Small intestine (tissue), 7 donors: Measurements from ENCODE around the gene TIAL1. TPM values are rescaled to one million over a fixed set of nuclear protein-coding genes. Genes with fewer than 3 reads are reported as not detected.
"Not testable (repeated sequence)": the region's sequence is repeated elsewhere in the genome, so short reads cannot be mapped to it uniquely, and the experiment has no call there.

Experiments used
- DNase-seq, 2 donors: peaks; one replicate each; pipeline versions ENCODE4 v3.0.0 to v3.0.0-alpha.2; 2013
- FAIRE-seq: peaks from 2 replicates; lab custom pipeline; 2012; peaks lifted over from hg19 to GRCh38; lab: Jason Lieb, UNC
- H3K27ac ChIP-seq, 3 donors: one replicate each; pipeline ENCODE4 v1.5.1; 2013; ENCODE audit warnings: low read length in 2 of 3, mild to moderate bottlenecking in 2 of 3, control low read depth in 1 of 3, inconsistent platforms in 1 of 3, low read depth in 1 of 3, moderate library complexity in 1 of 3
- H3K27me3 ChIP-seq, 3 donors: one replicate each; pipeline ENCODE4 v1.6.1; 2013; ENCODE audit warnings: low read length in 3 of 3, inconsistent platforms in 1 of 3; ENCODE audit not compliant: control insufficient read depth in 3 of 3, insufficient read depth in 3 of 3
- H3K36me3 ChIP-seq, 3 donors: one replicate each; pipeline ENCODE4 v1.6.1; 2013; ENCODE audit warnings: low read length in 3 of 3, inconsistent platforms in 1 of 3, low read depth in 1 of 3, mild to moderate bottlenecking in 1 of 3, moderate library complexity in 1 of 3; ENCODE audit not compliant: control insufficient read depth in 3 of 3, insufficient read depth in 2 of 3
- H3K4me1 ChIP-seq, 3 donors: one replicate each; pipeline ENCODE4 v1.6.1; 2013; ENCODE audit warnings: low read length in 2 of 3, inconsistent platforms in 1 of 3, low read depth in 1 of 3, mild to moderate bottlenecking in 1 of 3, moderate library complexity in 1 of 3; ENCODE audit not compliant: control insufficient read depth in 3 of 3, insufficient read depth in 2 of 3
- H3K4me3 ChIP-seq, 3 donors: one replicate each; pipeline ENCODE4 v1.5.1; 2013; ENCODE audit warnings: low read length in 3 of 3, control low read depth in 1 of 3, inconsistent platforms in 1 of 3, low read depth in 1 of 3, mild to moderate bottlenecking in 1 of 3, moderate library complexity in 1 of 3
- H3K9me3 ChIP-seq, 2 donors: one replicate each; pipeline ENCODE4 v1.6.1; 2013; ENCODE audit warnings: low read depth in 1 of 2, low read length in 1 of 2; ENCODE audit not compliant: control insufficient read depth in 2 of 2, insufficient read depth in 1 of 2
- WGBS, 3 donors: extraction: QIAGEN DNeasy Blood & Tissue Kit; methylation state at CpG; one replicate each; pipeline ENCODE4 v1.1.7; 2013; 5-methylcytosine and 5-hydroxymethylcytosine counted together
- polyA plus RNA-seq, 4 donors: library from polyadenylated mRNA; stranded (reverse) in 3 of 4; unstranded in 1 of 4; fragments of 200-250 nt in 3 of 4; fragments of 120-200 nt in 1 of 4; gene quantifications; one replicate each; pipeline versions ENCODE4 v1.2.1 to v1.2.3, GENCODE V29; 2013
- donor health status: healthy with polysubstance abuse.
- donor health status: control.
- donor health status: control.
- donor health status: Bipolar disorder and iron deficiency.
- donor health status: healthy.

The TIAL1 gene
- polyA plus RNA-seq, 4 donors, result 43.8 to 109 (median 50.9) TPM

DNA sequence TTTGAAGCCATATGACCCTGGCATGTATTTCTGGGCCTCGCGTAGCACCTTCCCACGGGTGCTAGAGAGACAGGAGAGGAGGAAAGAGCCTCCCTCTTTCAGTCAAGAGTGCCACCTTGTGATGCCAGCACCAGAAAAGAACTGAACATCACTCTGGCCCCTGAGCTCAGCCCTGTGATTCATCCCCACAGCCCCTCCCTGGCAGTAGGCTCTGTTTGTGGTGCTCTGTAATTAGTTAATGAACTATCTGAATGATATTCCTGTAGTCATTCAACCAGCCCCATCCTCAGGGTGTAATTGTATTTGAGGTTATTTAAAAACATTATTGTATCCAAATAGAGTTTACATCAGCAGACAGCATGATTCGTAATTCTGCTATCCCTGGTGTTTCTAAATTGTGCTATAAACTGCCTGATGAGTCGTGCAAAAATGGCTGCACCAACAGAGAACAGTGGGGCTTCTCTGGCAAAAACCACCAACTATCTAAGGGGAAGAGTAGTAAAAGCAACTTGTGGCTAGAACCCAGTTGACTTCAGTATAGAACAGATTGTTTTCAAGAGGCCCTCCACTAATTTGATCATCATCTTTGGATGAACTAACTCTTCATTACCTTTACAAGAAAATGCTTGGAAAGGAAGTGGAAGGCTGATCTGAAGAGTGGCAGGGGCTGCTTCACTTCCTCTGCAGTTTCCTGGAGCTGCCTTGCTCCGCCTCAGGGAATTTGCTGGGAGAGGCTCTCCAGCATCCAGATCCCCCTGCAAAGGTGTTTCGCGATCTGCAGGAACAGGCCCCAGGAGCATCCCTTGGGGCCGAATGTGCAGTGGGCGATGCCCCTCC lies 23.7 kb upstream of the TIAL1 start:
- Histone ChIP-seq H3K4me3 (no peak overlapping the region), H3K4me1 (no peaks in the 10 kb centered on the region), H3K27ac (no peak overlapping the region), H3K9me3 (no peaks in the 10 kb centered on the region), H3K36me3 (no peaks in the 10 kb centered on the region), H3K27me3 (no peaks in the 10 kb centered on the region)
- 77 to 85% (median 84%) methylated on average over 10 of the region's 10 CpGs for WGBS, 3 donors
- DNase-seq (no peak), FAIRE-seq (no peak)

DNA sequence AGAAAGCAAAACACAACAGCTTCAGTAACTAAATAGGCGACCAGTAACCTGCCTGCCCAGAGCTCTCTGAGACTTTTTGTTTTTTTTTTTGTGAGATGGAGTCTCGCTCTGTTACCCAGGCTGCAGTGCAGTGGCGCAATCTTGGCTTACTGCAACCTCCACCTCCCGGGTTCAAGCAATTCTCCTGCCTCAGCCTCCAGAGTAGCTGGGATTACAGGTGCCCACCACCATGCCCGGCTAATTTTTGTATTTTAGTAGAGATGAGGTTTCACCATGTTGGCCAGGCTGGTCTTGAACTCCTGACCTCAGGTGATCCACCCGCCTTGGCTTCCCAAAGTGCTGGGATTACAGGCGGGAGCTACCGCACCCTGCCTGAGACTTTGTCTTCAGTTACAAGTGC lies 23.0 kb upstream of the TIAL1 start:
- H3K36me3 ChIP-seq, FAIRE-seq, H3K4me1 ChIP-seq, H3K9me3 ChIP-seq, H3K27ac ChIP-seq, DNase-seq, H3K27me3 ChIP-seq, H3K4me3 ChIP-seq: not testable (repeated sequence)
- 92 to 97% (median 95%) methylated on average over 8 of the region's 8 CpGs for WGBS, 3 donors

DNA sequence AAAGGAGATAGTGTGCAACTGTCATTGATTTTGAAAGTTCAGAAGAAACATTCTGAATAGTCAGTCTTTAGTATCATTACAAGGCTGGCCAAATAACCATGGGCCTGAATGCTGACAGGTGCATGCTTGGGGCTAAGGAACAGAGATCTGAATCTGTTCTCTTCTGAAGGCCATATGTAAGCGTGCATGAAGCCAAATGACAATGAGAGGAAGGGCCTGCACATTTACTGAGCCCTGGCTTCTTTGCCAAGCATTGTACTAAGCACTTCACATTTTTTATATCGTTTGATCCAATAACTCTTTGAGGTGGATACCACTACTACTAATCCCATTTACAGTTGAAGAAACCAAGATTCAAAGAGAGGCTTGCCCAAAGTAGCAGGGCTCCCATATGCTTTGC lies 22.5 kb upstream of the TIAL1 start:
- H3K4me3 ChIP-seq, result no peak overlapping the region
- FAIRE-seq, result no peak

DNA sequence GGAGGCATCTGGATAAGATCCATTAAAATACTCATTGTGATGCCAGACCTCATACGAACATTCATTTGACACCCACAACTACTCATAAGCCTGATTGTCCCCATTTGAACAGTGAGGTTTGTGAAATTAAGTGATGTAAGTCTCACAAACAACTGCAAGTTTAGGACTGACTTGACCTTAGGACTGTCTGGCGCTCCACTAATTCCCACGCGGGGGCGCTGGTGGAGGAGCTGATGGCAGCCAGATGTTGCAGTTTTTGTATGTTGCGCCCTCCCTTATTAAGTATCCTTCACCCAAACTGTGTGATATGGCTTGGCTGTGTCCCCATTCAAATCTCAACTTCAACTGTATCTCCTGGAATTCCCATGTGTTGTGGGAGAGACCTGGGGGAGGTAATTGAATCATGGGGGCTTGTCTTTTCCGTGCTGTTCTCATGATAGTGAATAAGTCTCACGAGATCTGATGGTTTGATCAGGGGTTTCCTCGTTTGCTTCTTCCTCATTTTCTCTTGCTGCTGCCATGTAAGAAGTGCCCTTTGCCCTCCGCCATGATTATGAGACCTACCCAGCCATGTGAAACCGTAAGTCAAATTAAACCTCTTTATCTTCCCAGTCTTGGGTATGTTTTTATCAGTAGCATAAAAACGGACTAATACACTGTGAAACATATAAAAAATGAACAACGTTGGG lies 20.3 kb upstream of the TIAL1 start:
- no peak overlapping the region for H3K27ac ChIP-seq
- no peaks in the 10 kb centered on the region for H3K4me1 ChIP-seq
- H3K9me3 ChIP-seq, result no peaks in the 10 kb centered on the region
- WGBS, 3 donors, result 52 to 66% (median 54%) methylated on average over 13 of the region's 13 CpGs
- H3K27me3 ChIP-seq, result no peaks in the 10 kb centered on the region
- DNase-seq, result peak in 1 of 2 donors; percentile 15
- no peak for FAIRE-seq
- H3K36me3 ChIP-seq, result no peaks in the 10 kb centered on the region
- H3K4me3 ChIP-seq, result no peak overlapping the region

More for the DNA sequence above, 22.5 kb upstream of the TIAL1 start:
- no peaks in the 10 kb centered on the region for H3K4me1 ChIP-seq
- 70 to 88% (median 86%) methylated on average over 2 of the region's 2 CpGs for WGBS, 3 donors
- H3K9me3 ChIP-seq, result no peaks in the 10 kb centered on the region
- H3K27me3 ChIP-seq, result no peaks in the 10 kb centered on the region
- no peak overlapping the region for H3K27ac ChIP-seq
- H3K36me3 ChIP-seq, result no peaks in the 10 kb centered on the region
- DNase-seq, result no peak

DNA sequence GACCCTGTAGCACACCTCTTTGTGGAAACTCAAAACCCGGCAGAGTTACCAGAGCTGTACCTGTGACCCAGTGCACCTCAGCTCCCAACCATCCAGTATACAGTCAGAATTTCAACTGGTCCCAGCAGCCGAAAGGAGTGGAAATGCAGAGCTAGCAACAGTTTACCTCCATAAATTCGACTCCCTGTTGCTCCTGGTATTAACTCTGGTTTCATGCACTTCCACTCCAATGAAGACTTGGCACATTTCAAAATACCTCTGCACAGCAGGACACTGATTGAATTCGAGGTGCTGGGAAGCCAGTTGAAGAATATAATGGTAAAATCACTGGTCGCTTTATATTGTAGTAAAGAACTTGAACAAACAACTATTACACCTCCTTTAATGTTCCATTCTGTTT lies 17.9 kb upstream of the TIAL1 start:
- no peak overlapping the region for H3K27ac ChIP-seq
- H3K36me3 ChIP-seq, result no peaks in the 10 kb centered on the region
- no peak overlapping the region for H3K4me3 ChIP-seq
- H3K27me3 ChIP-seq, result no peaks in the 10 kb centered on the region
- H3K4me1 ChIP-seq, result no peaks in the 10 kb centered on the region
- DNase-seq (no peak), FAIRE-seq (no peak)
- H3K9me3 ChIP-seq, result peaks cover 0 to 3% of the 10 kb centered on the region in 2 donors
- 84 to 86% (median 85%) methylated on average over 5 of the region's 5 CpGs for WGBS, 3 donors

DNA sequence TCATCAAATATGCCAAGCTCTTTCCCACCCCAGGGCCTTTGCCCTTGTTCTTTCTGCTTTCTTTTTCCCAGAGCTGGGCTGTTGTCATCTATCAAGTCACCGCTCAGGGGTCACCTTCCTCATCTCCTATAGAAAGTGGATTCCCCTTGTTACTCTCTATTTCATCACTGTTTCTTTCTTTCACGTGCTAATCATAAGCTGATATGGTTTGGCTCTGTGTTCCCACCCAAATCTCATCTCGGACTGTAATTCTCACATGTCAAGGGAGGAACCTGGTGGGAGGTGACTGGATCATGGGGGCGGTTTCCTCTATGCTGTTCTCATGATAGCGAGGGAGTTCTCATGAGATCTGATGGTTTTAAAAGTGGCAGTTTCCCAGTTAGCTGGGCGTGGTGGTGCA lies 17.0 kb upstream of the TIAL1 start:
- no peak for FAIRE-seq
- H3K4me3 ChIP-seq, result no peak overlapping the region
- no peaks in the 10 kb centered on the region for H3K27me3 ChIP-seq
- H3K36me3 ChIP-seq, result no peaks in the 10 kb centered on the region
- H3K4me1 ChIP-seq, result no peaks in the 10 kb centered on the region
- no peak for DNase-seq
- 83 to 90% (median 89%) methylated on average over 6 of the region's 6 CpGs for WGBS, 3 donors
- H3K9me3 ChIP-seq, result peaks cover 0 to 3% of the 10 kb centered on the region in 2 donors
- H3K27ac ChIP-seq, result no peak overlapping the region

DNA sequence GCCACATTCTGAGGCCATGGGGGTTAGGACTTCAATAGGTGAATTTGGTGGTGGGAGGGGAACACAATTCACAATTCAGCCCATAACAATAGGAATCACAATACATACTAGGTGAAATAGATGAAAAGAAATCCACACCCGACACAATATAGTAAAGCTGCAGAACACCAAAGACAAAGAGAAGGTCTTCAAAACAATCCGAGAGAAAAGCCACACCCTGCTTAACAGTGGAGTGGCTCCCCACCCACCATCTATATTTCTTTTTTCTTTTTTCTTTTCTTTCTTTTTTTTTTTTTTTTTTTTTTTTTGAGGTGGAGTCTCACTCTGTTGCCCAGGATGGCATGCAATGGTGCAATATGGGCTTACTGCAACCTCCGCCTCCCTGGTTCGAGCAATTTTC lies 14.7 kb upstream of the TIAL1 start:
- 70 to 79% (median 71%) methylated on average over 4 of the region's 4 CpGs for WGBS, 3 donors
- H3K4me1 ChIP-seq, result no peaks in the 10 kb centered on the region
- FAIRE-seq, result no peak

DNA sequence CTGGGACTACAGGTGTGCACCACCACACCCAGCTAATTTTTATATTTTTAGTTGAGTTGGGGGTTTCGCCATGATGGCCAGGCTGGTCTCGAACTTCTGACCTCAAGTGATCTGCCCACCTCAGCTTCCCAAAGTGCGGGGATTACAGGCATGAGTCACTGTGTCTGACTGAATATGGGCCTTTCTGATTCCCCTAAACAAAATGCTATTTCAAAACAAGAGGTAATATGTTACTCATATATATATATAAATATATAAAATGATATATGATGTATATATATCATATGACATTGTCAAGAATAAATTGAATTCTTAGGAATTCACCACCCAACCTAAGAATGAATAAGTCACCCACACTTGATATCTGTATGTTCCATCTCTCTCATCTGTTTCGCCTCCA lies 12.8 kb upstream of the TIAL1 start:
- WGBS, 3 donors, result 85 to 93% (median 88%) methylated on average over 4 of the region's 4 CpGs
- FAIRE-seq (no peak), DNase-seq (no peak)
- H3K4me1 ChIP-seq, result no peaks in the 10 kb centered on the region
- H3K36me3 ChIP-seq, result no peaks in the 10 kb centered on the region
- no peaks in the 10 kb centered on the region for H3K27me3 ChIP-seq
- peaks cover 0 to 3% of the 10 kb centered on the region in 2 donors for H3K9me3 ChIP-seq
- H3K27ac ChIP-seq, result no peak overlapping the region
- H3K4me3 ChIP-seq, result no peak overlapping the region

More for the DNA sequence above, 14.7 kb upstream of the TIAL1 start:
- no peak for DNase-seq
- H3K4me3 ChIP-seq, result no peak overlapping the region
- H3K27me3 ChIP-seq, result no peaks in the 10 kb centered on the region
- H3K36me3 ChIP-seq, result no peaks in the 10 kb centered on the region
- H3K9me3 ChIP-seq, result peaks cover 0 to 3% of the 10 kb centered on the region in 2 donors
- H3K27ac ChIP-seq, result no peak overlapping the region
